Mammary epithelial cell (primary cell): ENCODE data around the gene UCK2.

ENCODE experiments used
- CTCF ChIP-seq, 2 donors: IDR thresholded peaks in 1 of 2; conservative IDR thresholded peaks in 1 of 2; 2 replicates each; pipeline ENCODE4 v1.5.1; 2011 to 2012; ENCODE audit warnings: inconsistent platforms in 2 of 2, low read length in 2 of 2, mild to moderate bottlenecking in 2 of 2, control low read depth in 1 of 2, low read depth in 1 of 2; ENCODE audit not compliant: insufficient read depth in 1 of 2; ENCODE audit errors: extremely low read depth in 1 of 2
- EZH2 ChIP-seq: IDR thresholded peaks from 2 replicates; pipeline ENCODE4 v1.6.1; 2012; ENCODE audit warnings: low read length, inconsistent platforms, borderline replicate concordance

GRCh38 chr1:165947797-165948455, 120.5 kb downstream of the UCK2 start:
- TF ChIP-seq CTCF (conservative IDR thresholded peaks at IDR 0.05 in 1 of 2, IDR thresholded peaks at IDR 0.05 in 1 of 2; ENCODE audit: extremely low read depth in 1 of 2, insufficient read depth in 1 of 2, low read depth in 1 of 2, low read length in 2 of 2): no peak
- no peak for TF ChIP-seq EZH2
